OCI-LY7 (cell line): ENCODE measurements around the gene ABR. TPM values are rescaled to one million over a fixed set of nuclear protein-coding genes. Genes with fewer than 3 reads are reported as not detected.
A peak's percentile ranks its signal among the peaks of the same experiment; 100 is the strongest.

Experiments used
- BruUV-seq: library from RNA; stranded (reverse); fragments of 400-500 nt; replicated peaks from 2 replicates; lab custom pipeline; 2021; lab: Mats Ljungman, UMichigan
- CTCF ChIA-PET: fragments of 300-600 bp; sonication (Branson Sonifier 250); formaldehyde crosslinking; loops from one replicate; lab custom pipeline; 2022; ENCODE audit warnings: antibody characterized with exemption; ENCODE audit not compliant: unreplicated experiment; lab: Charles Lee
- POLR2A ChIA-PET: fragments of 300-600 bp; sonication (Branson Sonifier 250); formaldehyde crosslinking; loops from one replicate; lab custom pipeline; 2022; ENCODE audit warnings: antibody characterized with exemption; lab: Charles Lee
- DNase-seq: peaks from one replicate; pipeline ENCODE4 v3.0.0-alpha.2; 2015; ENCODE audit warnings: low spot score
- H2AFZ ChIP-seq: fragments of 200-600 bp; sonication (generic), shearing (Covaris generic); 2 replicates; pipeline ENCODE4 v1.6.1; 2014; ENCODE audit warnings: mild to moderate bottlenecking, antibody characterized with exemption, low read length, moderate library complexity
- H3K27ac ChIP-seq: fragments of 200-600 bp; sonication (generic); 2 replicates; pipeline ENCODE4 v1.5.1; 2014; ENCODE audit warnings: mixed run types, low read depth, mild to moderate bottlenecking, moderate library complexity, low read length, inconsistent platforms; ENCODE audit not compliant: poor library complexity, severe bottlenecking
- H3K36me3 ChIP-seq: fragments of 200-600 bp; sonication (generic); 2 replicates; pipeline ENCODE4 v1.6.1; 2014; ENCODE audit warnings: mild to moderate bottlenecking, antibody characterized with exemption, low read length, moderate library complexity, mixed read lengths; ENCODE audit not compliant: insufficient read depth
- H3K4me1 ChIP-seq: fragments of 200-600 bp; sonication (generic); 2 replicates; pipeline ENCODE4 v1.5.1; 2014; ENCODE audit warnings: mild to moderate bottlenecking, low read length; ENCODE audit not compliant: insufficient read depth, poor library complexity, severe bottlenecking
- H3K4me2 ChIP-seq: fragments of 200-600 bp; sonication (generic); 2 replicates; pipeline ENCODE4 v1.6.1; 2014; ENCODE audit warnings: mild to moderate bottlenecking, low read length
- H3K4me3 ChIP-seq: fragments of 200-600 bp; sonication (generic); 2 replicates; pipeline ENCODE4 v1.5.1; 2014; ENCODE audit warnings: mild to moderate bottlenecking, low read depth, low read length; ENCODE audit not compliant: poor library complexity, severe bottlenecking
- H3K79me2 ChIP-seq: fragments of 200-600 bp; sonication (generic); 2 replicates; pipeline ENCODE4 v1.6.1; 2016; ENCODE audit warnings: low read depth, mild to moderate bottlenecking, low read length, moderate library complexity, mixed read lengths; ENCODE audit not compliant: insufficient read depth
- H3K9me2 ChIP-seq: fragments of 200-600 bp; sonication (generic); 2 replicates; pipeline ENCODE4 v1.6.1; 2016; ENCODE audit warnings: mild to moderate bottlenecking, low read length, mixed read lengths; ENCODE audit not compliant: insufficient read depth
- H3K9me3 ChIP-seq: fragments of 200-600 bp; sonication (generic); 2 replicates; pipeline ENCODE4 v1.6.1; 2014; ENCODE audit warnings: mild to moderate bottlenecking, mixed run types, low read length, mixed read lengths
- H4K20me1 ChIP-seq: fragments of 200-600 bp; sonication (generic); 2 replicates; pipeline ENCODE4 v1.6.1; 2014; ENCODE audit warnings: mild to moderate bottlenecking, antibody characterized with exemption, low read length, moderate library complexity, mixed read lengths; ENCODE audit not compliant: insufficient read depth
- EZH2phosphoT487 ChIP-seq: fragments of 200-600 bp; sonication (generic); IDR thresholded peaks from 2 replicates; pipeline ENCODE4 v1.6.1; 2018; ENCODE audit warnings: low read depth, borderline replicate concordance, mild to moderate bottlenecking, mixed run types, antibody characterized with exemption, low read length, moderate library complexity, mixed read lengths
- intact Hi-C: fragments of 100-400 bp; cut with micrococcal nuclease; formaldehyde crosslinking; loops from one replicate; pipeline ENCODE4 v1.10.0; 2022; ENCODE audit not compliant: unreplicated experiment
- total RNA-seq, 2 experiments: library from RNA; depleted of rRNA in 1 of 2; stranded (reverse); fragments of >200 nt in 1 of 2; shearing (Covaris generic) in 1 of 2; gene quantifications; 2 replicates each; pipeline ENCODE4 v1.2.3, GENCODE V29; 2014 to 2022
- TF ChIP-seq, protein P1 (sequence below): fragments of 200-600 bp; sonication (generic); conservative IDR thresholded peaks from 2 replicates; pipeline ENCODE4 v1.5.1; 2014; ENCODE audit warnings: mild to moderate bottlenecking, antibody characterized with exemption, low read length, moderate library complexity, mixed read lengths

ABR gene
- total RNA-seq, 2 experiments from 2014 or later, result 164 to 181 TPM

DNA sequence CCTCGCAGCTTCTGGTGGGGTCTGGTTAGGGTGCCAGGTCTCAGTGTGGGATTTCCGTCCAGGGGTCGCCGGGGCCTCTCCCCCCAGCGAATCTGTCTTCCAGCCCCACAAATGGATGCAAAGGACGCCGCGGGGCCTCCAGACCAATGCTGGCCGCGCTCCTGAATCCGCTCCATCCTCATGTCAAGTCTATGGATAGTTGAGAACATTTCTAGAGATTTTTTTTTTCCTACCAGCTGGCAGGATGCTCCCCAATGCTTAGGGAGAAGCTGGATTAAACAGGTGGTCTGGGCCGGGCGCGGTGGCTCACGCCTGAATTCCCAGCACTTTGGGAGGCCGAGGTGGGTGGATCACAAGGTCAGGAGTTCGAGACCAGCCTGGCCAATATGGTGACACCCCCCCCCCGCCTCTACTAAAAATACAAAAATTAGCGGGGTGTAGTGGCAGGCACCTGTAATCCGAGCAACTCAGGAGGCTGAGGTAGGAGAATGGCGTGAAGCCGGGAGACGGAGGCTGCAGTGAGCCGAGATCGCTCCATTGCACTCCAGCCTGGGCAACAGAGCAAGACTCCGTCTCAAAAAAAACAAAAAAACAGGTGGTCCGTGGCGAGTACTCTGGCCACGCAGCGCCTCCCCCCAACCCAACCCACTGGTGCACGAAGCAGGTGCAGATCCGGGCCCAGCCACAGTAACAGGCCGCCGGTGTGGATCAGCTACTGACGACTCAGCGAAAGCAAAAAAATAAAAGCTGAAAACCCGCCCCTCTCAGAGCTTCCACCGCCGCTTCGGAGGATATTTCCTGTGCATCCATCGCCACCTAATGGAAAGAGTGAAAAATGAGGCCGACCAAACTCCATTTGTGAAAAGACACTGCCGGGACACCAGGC, 199.1 kb downstream of the ABR start:
- H2AFZ ChIP-seq, result peak overlapping the region; percentile 37; the same call in 1 of the 2 replicates
- H3K4me3 ChIP-seq, result peak overlapping the region; percentile 65

DNA sequence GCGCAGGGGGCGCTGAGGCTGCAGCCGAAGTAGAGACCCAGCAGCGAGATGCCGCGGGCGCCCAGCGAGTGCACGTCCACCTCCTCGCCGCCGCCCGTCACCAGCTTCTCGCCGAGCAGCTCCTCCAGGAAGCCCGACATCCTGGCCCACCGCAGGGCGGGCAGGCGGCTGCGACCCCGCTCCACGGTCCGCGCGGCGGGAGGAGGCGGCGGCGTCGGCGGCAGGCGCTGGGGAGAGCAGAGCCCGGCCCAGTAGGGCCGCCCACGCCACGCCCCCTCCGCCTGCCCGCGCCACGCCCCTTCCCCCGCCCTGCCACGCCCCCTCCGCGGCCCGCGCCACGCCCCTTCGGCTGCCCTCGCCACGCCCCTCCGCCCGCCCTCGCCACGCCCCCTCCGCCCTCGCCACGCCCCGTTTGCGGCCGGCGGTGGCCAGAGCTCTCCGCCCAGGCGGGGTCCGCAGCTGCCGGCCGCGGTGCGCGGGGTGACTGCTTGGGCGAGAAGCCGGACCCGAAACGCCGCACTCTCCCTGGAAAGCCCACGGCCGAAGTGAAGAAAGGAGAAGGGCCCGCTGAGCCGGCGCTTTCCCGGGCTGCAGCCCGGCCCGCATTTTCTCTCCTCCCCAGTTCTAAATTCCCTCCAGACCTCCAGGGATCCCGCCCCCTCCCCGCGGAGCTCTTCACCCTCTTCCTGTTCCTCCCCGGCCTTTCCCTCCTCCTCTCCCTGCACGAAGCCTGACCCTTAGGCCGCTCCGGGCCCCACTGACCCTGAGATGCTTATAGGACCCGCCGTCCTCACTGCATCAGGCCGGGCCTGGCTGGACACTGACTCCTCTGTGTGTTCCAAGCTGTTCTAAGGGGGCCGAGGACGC, 200.0 kb downstream of the ABR start, which contains the start of gene NXN:
NXN (minus strand) TSS at position 238 of the 867 bp plus-strand sequence.
- peak; percentile 81 for DNase-seq
- Histone ChIP-seq H3K9me3 (no peaks in the 10 kb centered on the region), H2AFZ (peak within 1 kb of the TSS; percentile 24), H3K4me1 (peaks cover 17% of the 10 kb centered on the region), H3K9me2 (no peaks in the 10 kb centered on the region), H4K20me1 (no peaks in the 10 kb centered on the region), H3K4me2 (peak within 1 kb of the TSS; percentile 83), H3K79me2 (no peaks in the 10 kb centered on the region), H3K4me3 (peak within 1 kb of the TSS; percentile 68), H3K27ac (peak within 1 kb of the TSS; percentile 67), H3K36me3 (no peaks in the 10 kb centered on the region)
- intact Hi-C loops, result loop anchor here (2.0 kb wide), 2 partner anchors 91 to 199 kb away; no protein-coding TSS in a partner anchor
- CTCF ChIA-PET, result no interaction called here
- POLR2A ChIA-PET, result interaction anchor here (0.6 to 1.2 kb wide), 2 partner anchors 17 to 198 kb away, joined by 3 read pairs; no protein-coding TSS in a partner anchor
- TF ChIP-seq, protein P1, sequence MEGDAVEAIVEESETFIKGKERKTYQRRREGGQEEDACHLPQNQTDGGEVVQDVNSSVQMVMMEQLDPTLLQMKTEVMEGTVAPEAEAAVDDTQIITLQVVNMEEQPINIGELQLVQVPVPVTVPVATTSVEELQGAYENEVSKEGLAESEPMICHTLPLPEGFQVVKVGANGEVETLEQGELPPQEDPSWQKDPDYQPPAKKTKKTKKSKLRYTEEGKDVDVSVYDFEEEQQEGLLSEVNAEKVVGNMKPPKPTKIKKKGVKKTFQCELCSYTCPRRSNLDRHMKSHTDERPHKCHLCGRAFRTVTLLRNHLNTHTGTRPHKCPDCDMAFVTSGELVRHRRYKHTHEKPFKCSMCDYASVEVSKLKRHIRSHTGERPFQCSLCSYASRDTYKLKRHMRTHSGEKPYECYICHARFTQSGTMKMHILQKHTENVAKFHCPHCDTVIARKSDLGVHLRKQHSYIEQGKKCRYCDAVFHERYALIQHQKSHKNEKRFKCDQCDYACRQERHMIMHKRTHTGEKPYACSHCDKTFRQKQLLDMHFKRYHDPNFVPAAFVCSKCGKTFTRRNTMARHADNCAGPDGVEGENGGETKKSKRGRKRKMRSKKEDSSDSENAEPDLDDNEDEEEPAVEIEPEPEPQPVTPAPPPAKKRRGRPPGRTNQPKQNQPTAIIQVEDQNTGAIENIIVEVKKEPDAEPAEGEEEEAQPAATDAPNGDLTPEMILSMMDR, result peak; percentile 28; the same call in 1 of the 2 replicates
- no peak for TF ChIP-seq EZH2phosphoT487
- BruUV-seq, result no TSS peak

More for the DNA sequence above, 199.1 kb downstream of the ABR start:
- no TSS peak for BruUV-seq
- ChIA-PET CTCF (interaction anchor here (1.2 kb wide), 1 partner anchor 12 kb away, joined by 3 read pairs; no protein-coding TSS in a partner anchor), POLR2A (interaction anchor here (0.6 kb wide), 1 partner anchor 18 kb away, joined by 3 read pairs; no protein-coding TSS in a partner anchor)
- Histone ChIP-seq H3K9me3 (no peaks in the 10 kb centered on the region), H3K4me2 (peak overlapping the region; percentile 83), H4K20me1 (no peaks in the 10 kb centered on the region), H3K36me3 (no peaks in the 10 kb centered on the region), H3K79me2 (no peaks in the 10 kb centered on the region), H3K27ac (peak overlapping the region; percentile 67), H3K9me2 (no peaks in the 10 kb centered on the region), H3K4me1 (peaks cover 17% of the 10 kb centered on the region)
- peak; percentile 95 for DNase-seq
- no peak for TF ChIP-seq EZH2phosphoT487
- TF ChIP-seq, protein P1, result peak; percentile 83
- intact Hi-C loops, result loop anchor here (1.0 to 2.0 kb wide), 5 partner anchors 16 to 568 kb away; no protein-coding TSS in a partner anchor
